Activated T-helper 1 cell treated with Interleukin-2 at 50 U/mL for 16 hours (primary cell): Measurements from ENCODE around the gene CLDN15.
A peak's percentile ranks its signal among the peaks of the same experiment; 100 is the strongest.
"Not testable (repeated sequence)": the region's sequence is repeated elsewhere in the genome, so short reads cannot be mapped to it uniquely, and the experiment has no call there.

Experiments
- DNase-seq: peaks from one replicate; pipeline ENCODE4 v3.0.0-alpha.2; 2020; ENCODE audit warnings: low read depth

CLDN15 gene, protein sequence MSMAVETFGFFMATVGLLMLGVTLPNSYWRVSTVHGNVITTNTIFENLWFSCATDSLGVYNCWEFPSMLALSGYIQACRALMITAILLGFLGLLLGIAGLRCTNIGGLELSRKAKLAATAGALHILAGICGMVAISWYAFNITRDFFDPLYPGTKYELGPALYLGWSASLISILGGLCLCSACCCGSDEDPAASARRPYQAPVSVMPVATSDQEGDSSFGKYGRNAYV

DNA sequence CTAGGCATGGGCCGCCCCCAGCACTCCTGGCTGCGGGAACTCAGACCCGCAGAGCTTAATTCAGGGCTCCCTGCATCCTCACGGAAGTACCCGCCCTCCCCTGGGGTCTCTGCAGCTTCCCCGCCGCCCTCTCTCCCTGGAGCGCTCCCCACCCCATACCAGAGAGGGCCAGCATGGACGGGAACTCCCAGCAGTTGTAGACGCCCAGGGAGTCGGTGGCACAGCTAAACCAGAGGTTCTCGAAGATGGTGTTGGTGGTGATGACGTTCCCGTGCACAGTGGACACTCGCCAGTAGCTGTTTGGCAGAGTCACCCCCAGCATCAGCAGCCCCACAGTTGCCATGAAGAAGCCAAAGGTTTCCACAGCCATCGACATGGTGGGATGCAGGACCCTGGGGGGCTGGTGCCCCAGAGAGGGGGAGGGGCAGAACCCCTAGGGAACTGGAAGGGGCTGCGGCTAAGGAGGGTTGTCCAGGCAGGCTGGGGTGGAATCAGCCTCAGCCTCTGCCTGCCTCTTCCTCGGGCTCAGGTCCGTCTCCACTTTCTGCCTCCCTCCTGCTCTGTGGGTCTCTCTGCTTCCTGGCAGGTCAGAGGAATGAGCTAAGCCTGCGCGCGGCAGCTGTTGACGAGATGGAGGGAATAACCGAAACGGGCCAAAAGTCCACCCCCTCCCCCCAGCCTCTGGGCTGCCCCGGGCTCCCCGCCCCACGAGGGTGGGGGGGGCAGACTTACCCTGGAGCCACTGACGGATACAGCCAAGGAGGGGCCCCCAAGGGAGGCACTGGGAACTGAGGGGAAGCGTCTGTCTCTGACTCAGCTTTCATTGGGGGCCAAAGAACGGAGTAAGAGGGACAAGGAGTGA lies at the start of gene CLDN15:
CLDN15 (minus strand) TSS at position 597 of the 862 bp plus-strand sequence; CDS start at position 376, 221 bp downstream.
- no peak for DNase-seq

DNA sequence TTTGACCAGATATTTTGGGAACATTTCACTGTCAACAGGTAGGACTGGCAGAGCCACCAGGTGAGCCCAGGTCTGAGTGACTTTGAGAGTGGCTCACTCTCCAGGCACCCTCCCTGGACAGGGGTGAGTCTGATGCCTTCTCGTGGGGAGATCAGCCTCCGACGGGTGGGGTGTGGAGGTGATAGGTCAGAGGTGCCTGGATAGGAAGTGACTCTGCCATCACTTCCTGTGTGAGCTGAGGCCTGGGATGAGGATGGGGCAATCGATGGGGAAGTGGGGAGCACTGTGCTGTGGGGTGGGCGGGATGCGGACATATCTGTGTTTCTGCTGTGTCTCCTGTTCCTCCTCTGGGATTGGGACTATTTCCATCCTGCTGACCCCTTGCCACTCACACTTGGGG lies 49.4 kb upstream of the CLDN15 start:
- no peak for DNase-seq

- not testable (repeated sequence) for DNase-seq
Observed at GRCh38 chr7:101285880-101286279, 48.3 kb upstream of the CLDN15 start.

GRCh38 chr7:101285171-101285570 lies 47.6 kb upstream of the CLDN15 start:
- DNase-seq, result no peak

- DNase-seq, result not testable (repeated sequence)
Observed at GRCh38 chr7:101280912-101281311, 43.3 kb upstream of the CLDN15 start.

DNA sequence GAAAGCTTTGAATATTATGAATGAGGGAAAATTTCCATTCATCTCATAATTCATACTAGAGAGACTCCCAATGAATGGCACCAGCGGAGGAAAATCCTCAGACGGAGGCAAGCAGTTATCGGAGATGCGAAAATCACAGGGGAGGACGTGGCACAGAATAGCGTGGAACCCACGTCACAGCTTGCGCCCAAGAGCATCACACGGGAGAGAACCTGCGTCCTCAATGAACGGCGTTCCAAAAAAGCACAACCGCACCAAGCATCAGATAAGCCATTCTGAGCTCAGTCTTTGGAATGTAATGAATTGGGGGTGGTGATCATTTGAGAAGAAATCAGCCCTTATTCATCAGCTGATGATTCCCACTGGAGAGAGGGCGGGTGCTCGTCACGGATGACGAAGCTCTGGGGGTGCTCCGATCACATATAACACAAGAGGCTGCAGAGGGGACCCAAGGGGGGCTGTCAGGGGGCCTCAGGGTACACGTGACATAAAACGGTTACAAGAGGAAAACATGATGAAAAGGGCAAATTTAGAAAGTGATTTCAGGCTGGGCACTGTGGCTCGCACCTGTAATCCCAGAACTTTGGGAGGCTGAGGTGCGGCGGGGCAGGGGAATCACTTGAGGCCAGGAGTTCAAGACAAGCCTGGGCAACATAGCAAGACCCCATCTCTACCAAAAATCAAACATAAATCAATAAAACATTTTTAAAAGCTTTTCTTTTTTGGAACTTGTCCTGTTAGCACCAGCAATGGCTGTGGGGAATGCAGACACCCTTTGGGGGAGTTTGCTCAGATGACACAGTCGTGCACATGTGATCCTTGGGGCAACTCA lies 41.1 kb upstream of the CLDN15 start:
- no peak for DNase-seq

DNA sequence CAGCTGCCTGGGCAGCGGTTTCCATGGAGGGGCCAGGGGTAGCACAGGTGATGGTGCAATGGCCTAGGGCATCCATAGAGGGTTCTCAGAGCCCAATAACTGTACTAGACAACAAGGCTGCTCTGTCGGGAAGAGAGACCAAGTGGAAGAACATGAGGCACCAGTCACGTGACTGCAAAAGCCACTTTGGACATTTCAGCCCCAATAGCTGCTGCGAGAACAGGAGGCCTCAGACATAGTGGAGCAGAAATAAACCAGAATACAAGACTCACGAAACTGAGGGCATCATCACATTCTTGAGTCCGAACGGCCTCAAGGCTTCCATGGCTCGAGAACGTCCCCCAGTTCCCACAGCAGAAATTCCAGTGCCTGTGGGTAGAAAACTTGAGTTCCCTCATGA lies 39.6 kb upstream of the CLDN15 start:
- DNase-seq, result no peak

GRCh38 chr7:101273206-101273605 lies 35.6 kb upstream of the CLDN15 start:
- DNase-seq, result no peak

- no peak for DNase-seq
Observed at GRCh38 chr7:101271021-101271420, 33.4 kb upstream of the CLDN15 start.

GRCh38 chr7:101269664-101270063 lies 32.1 kb upstream of the CLDN15 start:
- DNase-seq, result no peak

- no peak for DNase-seq
Observed at GRCh38 chr7:101265622-101266516, 28.3 kb upstream of the CLDN15 start.

- DNase-seq, result not testable (repeated sequence)
Observed at GRCh38 chr7:101264102-101264706, 26.6 kb upstream of the CLDN15 start.

- DNase-seq, result no peak
Observed at GRCh38 chr7:101258243-101258731, 20.7 kb upstream of the CLDN15 start.

GRCh38 chr7:101255796-101256195 lies 18.2 kb upstream of the CLDN15 start:
- DNase-seq, result no peak

DNA sequence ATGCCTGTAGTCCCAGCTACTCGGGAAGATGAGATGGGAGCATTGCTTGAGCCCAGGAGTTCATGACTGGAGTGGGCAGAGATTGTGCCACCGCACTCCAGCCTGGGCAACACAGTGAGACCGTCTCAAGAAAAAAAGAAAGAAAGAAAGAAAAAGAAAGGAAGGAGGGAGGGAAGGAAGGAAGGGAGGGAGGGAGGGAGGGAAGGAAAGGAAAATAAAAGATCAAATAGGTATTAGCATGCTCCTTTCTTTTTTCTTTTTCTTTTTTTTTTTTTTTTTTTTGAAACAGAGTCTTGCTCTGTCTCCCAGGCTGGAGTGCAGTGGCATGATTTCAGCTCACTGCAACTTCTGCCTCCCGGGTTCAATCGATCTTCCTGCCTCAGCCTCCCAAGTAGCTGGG lies 15.6 kb upstream of the CLDN15 start:
- DNase-seq, result not testable (repeated sequence)

DNA sequence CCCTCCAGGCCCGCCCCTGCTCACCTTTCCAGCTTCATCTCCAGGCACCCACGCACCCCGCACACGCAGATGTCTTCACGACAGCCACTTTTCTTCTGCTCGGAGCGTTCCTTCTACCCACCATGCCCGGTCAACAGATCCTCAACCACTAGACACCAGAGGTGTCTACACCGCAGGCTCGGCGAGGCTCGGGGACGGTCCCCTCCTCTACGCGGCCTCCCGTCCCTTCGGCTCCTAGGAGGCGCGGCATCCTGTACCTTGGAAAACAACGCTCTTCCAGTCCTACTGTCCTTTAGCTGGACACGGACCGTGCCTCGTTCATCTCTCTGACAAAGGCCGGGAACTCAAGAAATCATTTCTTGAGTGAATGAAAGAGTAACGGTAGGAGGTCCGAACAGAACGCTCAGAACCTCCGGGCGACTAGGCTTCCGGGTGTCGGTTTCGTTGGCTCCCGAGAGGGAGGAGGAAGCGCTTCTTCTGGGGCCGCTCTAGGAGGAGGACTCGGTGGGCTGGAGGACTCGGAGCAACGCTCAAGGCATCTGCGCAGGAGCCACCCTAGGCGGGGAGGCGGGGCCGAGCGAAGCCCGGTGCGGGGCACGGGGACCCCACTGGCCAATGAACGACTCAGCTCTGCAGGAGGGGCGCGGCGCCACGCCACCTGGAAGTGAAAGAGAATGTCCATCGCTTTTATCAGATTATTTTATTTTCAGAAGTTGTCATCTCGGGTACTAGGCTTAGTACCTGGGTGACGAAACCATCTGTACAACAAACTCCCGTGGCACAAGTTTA lies 14.5 kb upstream of the CLDN15 start:
- peak; percentile 97 for DNase-seq

DNA sequence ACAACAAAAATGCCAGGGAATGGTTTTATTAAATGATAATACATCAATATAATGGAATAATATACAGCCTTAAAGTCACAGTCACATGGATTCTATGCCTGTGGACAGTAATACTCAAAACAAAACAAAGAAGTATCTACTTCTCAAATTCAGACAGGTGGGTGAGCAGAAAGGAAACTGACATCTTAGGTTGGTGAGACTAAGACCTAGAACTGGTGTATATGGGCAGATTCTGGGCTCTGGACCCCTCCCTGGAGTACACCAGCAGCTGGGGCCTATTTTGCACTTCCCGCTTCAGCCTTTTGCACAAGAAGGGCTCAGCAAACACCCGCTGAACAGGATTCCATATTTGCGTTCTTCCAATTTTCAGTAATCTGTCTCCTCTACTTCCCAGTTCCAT lies 12.7 kb upstream of the CLDN15 start:
- DNase-seq, result no peak

- no peak for DNase-seq
Observed at GRCh38 chr7:101248276-101248675, 10.7 kb upstream of the CLDN15 start.

DNA sequence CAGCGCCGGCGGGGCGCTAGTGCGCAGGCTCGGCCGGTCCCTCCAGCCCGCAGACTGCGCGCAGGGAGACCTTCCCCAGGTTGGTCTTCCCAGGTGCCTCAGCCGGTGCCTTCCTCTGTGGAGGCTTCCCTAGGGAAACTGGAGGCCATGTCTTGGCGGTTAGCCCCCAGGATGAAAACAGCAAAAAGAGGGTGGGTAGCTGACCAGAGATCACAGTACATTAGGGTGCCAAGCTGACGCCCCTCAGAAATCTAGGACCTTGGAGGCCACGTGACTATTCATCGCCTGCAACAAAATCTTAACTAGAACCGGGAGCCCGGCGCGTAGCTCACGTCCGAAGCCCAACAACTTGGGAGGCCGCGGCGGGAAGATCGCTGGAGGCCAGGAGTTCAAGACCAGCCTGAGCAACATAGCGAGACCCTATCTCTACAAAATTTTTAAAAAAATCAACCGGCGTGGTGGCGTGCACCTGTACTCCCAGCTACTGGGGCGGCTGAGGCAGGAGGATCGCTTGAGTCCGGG lies 7.6 kb upstream of the CLDN15 start:
- DNase-seq, result no peak
